Measurements from ENCODE around the gene GABBR2.

DNA sequence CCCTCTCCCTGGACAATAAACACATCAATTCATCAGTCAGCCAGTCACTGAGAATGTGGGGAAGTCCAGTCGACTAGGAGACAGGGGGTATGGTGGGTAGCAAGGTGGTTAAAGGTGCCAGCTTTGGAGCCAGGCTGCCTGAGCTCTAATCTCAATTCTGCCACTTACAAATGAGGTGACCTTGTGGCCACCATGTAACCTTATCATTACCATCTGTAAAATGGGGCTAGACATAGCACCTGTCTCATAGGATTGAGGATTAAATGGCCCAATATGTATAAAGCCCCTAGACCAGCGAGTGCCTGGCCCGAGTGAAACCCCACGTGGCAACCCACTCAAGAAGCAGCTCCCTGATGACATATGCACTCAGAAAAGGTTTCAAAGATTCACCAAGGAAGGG lies 380.0 kb downstream of the GABBR2 start:
- TF ChIP-seq, protein P1, sequence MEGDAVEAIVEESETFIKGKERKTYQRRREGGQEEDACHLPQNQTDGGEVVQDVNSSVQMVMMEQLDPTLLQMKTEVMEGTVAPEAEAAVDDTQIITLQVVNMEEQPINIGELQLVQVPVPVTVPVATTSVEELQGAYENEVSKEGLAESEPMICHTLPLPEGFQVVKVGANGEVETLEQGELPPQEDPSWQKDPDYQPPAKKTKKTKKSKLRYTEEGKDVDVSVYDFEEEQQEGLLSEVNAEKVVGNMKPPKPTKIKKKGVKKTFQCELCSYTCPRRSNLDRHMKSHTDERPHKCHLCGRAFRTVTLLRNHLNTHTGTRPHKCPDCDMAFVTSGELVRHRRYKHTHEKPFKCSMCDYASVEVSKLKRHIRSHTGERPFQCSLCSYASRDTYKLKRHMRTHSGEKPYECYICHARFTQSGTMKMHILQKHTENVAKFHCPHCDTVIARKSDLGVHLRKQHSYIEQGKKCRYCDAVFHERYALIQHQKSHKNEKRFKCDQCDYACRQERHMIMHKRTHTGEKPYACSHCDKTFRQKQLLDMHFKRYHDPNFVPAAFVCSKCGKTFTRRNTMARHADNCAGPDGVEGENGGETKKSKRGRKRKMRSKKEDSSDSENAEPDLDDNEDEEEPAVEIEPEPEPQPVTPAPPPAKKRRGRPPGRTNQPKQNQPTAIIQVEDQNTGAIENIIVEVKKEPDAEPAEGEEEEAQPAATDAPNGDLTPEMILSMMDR (IDR thresholded peaks at IDR 0.05) = no peak
- no peak for TF ChIP-seq EP300 (IDR thresholded peaks at IDR 0.05)
- no peak for TF ChIP-seq POLR2AphosphoS5 (IDR thresholded peaks at IDR 0.05)
- no peak for TF ChIP-seq POLR2A (IDR thresholded peaks at IDR 0.05)

All from suprapubic skin (tissue), 4 donors.